Parathyroid adenoma (tissue), 2 donors: ENCODE data around the gene VASP.
A peak's percentile ranks its signal among the peaks of the same experiment; 100 is the strongest.

ENCODE experiments used
- H2AFZ ChIP-seq: fragments of 300-600 bp; sonication (generic); one replicate; pipeline ENCODE4 v1.7.0; 2017; ENCODE audit warnings: antibody characterized with exemption, mild to moderate bottlenecking
- H3K27ac ChIP-seq: fragments of 300-600 bp; sonication (generic); one replicate; pipeline ENCODE4 v1.7.0; 2017
- H3K27me3 ChIP-seq: fragments of 300-600 bp; sonication (generic); one replicate; pipeline ENCODE4 v1.7.0; 2017; ENCODE audit warnings: low read length; ENCODE audit not compliant: control insufficient read depth, insufficient read depth
- H3K36me3 ChIP-seq: fragments of 300-600 bp; sonication (generic); one replicate; pipeline ENCODE4 v1.7.0; 2017; ENCODE audit warnings: low read length; ENCODE audit not compliant: control insufficient read depth, insufficient read depth
- H3K4me1 ChIP-seq: fragments of 300-600 bp; sonication (generic); one replicate; pipeline ENCODE4 v1.7.0; 2017; ENCODE audit warnings: control low read depth
- H3K4me2 ChIP-seq: fragments of 300-600 bp; sonication (generic); one replicate; pipeline ENCODE4 v1.7.0; 2017; ENCODE audit warnings: low read length
- H3K4me3 ChIP-seq: fragments of 300-600 bp; sonication (generic); one replicate; pipeline ENCODE4 v1.7.0; 2017; ENCODE audit warnings: low read depth, low read length
- H3K79me2 ChIP-seq: fragments of 300-600 bp; sonication (generic); one replicate; pipeline ENCODE4 v1.7.0; 2017; ENCODE audit warnings: control low read depth
- H3K9ac ChIP-seq: fragments of 300-600 bp; sonication (generic); one replicate; pipeline ENCODE4 v1.7.0; 2017; ENCODE audit warnings: mild to moderate bottlenecking
- H3K9me3 ChIP-seq: fragments of 300-600 bp; sonication (generic); one replicate; pipeline ENCODE4 v1.7.0; 2017; ENCODE audit warnings: low read length; ENCODE audit not compliant: control insufficient read depth
- CTCF ChIP-seq: fragments of 300-600 bp; sonication (generic); IDR thresholded peaks from one replicate; pipeline ENCODE4 v1.7.0; 2017; ENCODE audit warnings: antibody characterized with exemption, mild to moderate bottlenecking
- donor health status: primary hyperparathyroidism.

The VASP gene

GRCh38 chr19:45526971-45527370 lies 19.7 kb downstream of the VASP start:
- H3K4me3 ChIP-seq: no peak overlapping the region
- H3K79me2 ChIP-seq: no peaks in the 10 kb centered on the region
- H2AFZ ChIP-seq: no peak overlapping the region
- TF ChIP-seq CTCF: no peak
- no peak overlapping the region for H3K9ac ChIP-seq
- peaks cover 3% of the 10 kb centered on the region for H3K4me1 ChIP-seq
- H3K4me2 ChIP-seq: no peak overlapping the region
- H3K27me3 ChIP-seq: no peaks in the 10 kb centered on the region
- H3K36me3 ChIP-seq: no peaks in the 10 kb centered on the region
- no peaks in the 10 kb centered on the region for H3K9me3 ChIP-seq
- H3K27ac ChIP-seq: no peak overlapping the region

- Histone ChIP-seq H2AFZ (no peak overlapping the region), H3K9me3 (no peaks in the 10 kb centered on the region), H3K4me2 (no peak overlapping the region), H3K4me1 (peaks cover 3% of the 10 kb centered on the region), H3K9ac (no peak overlapping the region), H3K27ac (no peak overlapping the region), H3K27me3 (no peaks in the 10 kb centered on the region), H3K4me3 (no peak overlapping the region), H3K79me2 (no peaks in the 10 kb centered on the region), H3K36me3 (no peaks in the 10 kb centered on the region)
- no peak for TF ChIP-seq CTCF
Observed at GRCh38 chr19:45527731-45528130, 20.5 kb downstream of the VASP start.

- Histone ChIP-seq H3K9me3 (no peaks in the 10 kb centered on the region), H2AFZ (peak overlapping the region; percentile 85), H3K27me3 (no peaks in the 10 kb centered on the region), H3K9ac (no peak overlapping the region), H3K4me2 (peak overlapping the region; percentile 28), H3K4me1 (peaks cover 3% of the 10 kb centered on the region), H3K27ac (no peak overlapping the region), H3K4me3 (no peak overlapping the region), H3K36me3 (no peaks in the 10 kb centered on the region), H3K79me2 (no peaks in the 10 kb centered on the region)
- no peak for TF ChIP-seq CTCF
Observed at GRCh38 chr19:45528149-45528743, 21.0 kb downstream of the VASP start.

- no peaks in the 10 kb centered on the region for H3K9me3 ChIP-seq
- peaks cover 3% of the 10 kb centered on the region for H3K4me1 ChIP-seq
- H3K36me3 ChIP-seq: no peaks in the 10 kb centered on the region
- peak overlapping the region; percentile 85 for H2AFZ ChIP-seq
- peak overlapping the region; percentile 52 for H3K4me2 ChIP-seq
- TF ChIP-seq CTCF: peak; percentile 27
- no peak overlapping the region for H3K27ac ChIP-seq
- no peaks in the 10 kb centered on the region for H3K27me3 ChIP-seq
- no peak overlapping the region for H3K9ac ChIP-seq
- H3K4me3 ChIP-seq: no peak overlapping the region
- no peaks in the 10 kb centered on the region for H3K79me2 ChIP-seq
Observed at GRCh38 chr19:45528744-45529419, 21.6 kb downstream of the VASP start.

GRCh38 chr19:45529420-45529785 lies 22.1 kb downstream of the VASP start:
- Histone ChIP-seq H3K4me2 (peak overlapping the region; percentile 52), H3K27ac (no peak overlapping the region), H3K4me3 (no peak overlapping the region), H3K9me3 (no peaks in the 10 kb centered on the region), H2AFZ (peak overlapping the region; percentile 85), H3K4me1 (peaks cover 3% of the 10 kb centered on the region), H3K27me3 (no peaks in the 10 kb centered on the region), H3K79me2 (no peaks in the 10 kb centered on the region), H3K9ac (no peak overlapping the region), H3K36me3 (no peaks in the 10 kb centered on the region)
- TF ChIP-seq CTCF: no peak
